TTC549 (cell line): ENCODE data around the gene HLA-DOA.

Experiments
- FAIRE-seq: peaks from 2 replicates; lab custom pipeline; 2012; peaks lifted over from hg19 to GRCh38; lab: Jason Lieb, UNC

Gene HLA-DOA

GRCh38 chr6:33008944-33009861, at the start of gene HLA-DOA:
Gene HLA-DOA (minus strand): TSS chr6:33009591.
- FAIRE-seq: no peak

DNA sequence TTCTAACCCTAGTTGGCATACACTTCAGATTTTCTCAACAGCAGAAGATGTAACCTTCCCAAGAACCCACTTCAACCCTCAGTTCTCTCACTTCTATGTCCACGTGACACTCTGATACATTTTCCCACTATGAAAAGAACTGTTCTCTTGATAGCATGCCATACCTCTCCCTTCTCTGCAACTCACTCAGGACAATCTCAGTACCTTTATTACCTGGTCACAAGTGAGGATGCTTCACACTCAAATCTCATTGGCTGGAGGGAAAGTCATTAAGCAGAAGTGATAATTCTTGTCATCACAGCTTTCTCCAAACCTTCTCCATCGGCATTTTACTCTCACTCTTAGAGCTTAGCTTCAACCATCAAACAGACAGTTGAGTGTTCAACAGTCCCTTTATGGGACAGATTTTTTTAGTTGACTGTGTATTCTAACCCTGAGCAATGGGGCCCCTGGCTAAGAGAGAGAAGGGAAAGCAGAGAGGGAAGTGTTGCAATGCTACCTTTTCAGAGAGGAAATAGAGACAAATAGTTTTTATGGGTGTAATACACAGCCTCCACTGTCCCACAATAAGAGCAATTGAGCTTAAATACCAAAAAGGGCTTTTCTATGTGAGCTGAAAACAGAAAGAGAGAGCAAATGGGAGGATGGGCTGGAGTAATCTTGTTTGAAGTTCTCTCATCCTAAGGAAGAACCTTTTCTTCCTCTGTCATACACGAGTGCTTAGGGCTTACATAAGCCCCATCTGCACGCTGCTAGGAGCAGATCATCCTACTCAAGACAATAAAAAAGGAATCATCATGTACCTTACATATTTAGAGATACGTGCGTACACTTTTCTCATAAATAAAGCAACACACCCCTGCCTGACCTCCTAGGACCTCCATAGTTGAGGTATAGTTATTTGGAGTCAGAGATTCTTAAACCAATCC, 48.1 kb upstream of the HLA-DOA start:
- FAIRE-seq: no peak

DNA sequence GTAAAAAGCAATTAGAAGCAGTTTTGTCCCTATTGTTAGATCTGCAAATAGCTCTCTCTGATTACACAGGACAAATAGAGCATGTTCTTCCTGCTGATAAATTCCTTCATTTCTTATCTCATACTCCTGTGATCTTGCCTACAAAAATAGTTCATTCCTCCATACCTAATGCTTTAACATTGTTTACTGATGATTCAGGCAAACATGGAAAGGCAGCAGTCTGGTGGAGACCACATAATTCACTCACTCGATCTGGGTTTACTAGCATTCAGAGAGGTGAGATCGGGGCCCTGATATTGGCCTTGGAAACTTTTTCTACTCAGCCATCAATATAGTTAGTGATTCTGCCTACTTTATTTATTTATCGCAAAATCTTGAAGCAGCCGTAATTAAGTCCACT, 43.8 kb upstream of the HLA-DOA start:
- no peak for FAIRE-seq

DNA sequence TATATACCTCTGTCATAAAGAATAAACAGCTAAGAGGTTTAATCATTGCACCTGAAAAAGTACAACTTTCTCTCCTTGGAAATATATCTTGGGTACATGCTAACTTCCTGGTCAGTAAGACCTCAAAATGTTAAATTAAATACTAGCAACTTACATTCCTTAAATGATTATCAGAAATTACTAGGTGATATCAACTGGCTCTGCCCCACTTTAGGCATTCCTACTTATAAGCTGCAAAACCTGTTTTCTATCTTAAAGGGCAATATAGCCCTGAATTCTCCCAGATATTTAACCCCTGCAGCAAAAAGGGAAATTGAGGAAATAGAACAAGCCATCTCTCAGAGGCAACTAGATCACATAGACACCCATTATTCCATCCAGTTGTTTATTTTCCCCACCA, 43.2 kb upstream of the HLA-DOA start:
- FAIRE-seq: no peak

- FAIRE-seq: no peak
These were observed 40.8 kb upstream of the HLA-DOA start for GRCh38 chr6:33050014-33050810.

DNA sequence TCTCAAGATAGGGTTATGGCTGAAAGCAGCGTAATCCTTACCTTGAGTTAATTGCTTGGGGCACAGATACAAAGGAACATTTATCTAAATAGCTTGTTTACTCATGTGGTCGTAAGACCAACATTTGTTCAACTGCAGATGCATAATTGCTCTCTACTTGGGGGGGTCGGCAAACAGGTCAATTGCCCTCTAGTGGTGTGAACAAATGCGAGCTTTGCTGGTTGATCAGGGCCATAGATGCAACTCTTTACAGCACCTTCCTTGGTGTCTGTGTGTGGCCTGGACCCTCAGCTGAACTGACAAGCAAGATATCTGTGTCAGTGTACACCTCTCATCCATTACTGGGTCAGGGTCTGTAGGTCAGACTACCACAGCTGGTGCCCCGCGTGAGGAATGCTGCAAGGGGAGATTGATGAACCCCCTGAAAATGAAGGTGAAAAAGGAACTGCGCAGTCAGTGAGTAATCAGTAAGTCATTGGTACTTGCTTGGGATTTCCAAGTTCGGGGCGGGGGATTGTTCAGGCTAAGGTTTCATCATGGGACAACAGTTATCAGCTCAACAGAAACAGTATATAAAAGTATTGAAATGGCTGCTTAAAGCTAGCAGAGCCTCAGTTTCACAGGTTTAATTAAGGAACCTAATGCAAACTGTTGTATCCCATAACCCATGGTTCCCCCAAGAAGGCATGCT, 40.1 kb upstream of the HLA-DOA start:
- no peak for FAIRE-seq

- no peak for FAIRE-seq
These were observed 30.8 kb upstream of the HLA-DOA start for GRCh38 chr6:33040157-33040556.

DNA sequence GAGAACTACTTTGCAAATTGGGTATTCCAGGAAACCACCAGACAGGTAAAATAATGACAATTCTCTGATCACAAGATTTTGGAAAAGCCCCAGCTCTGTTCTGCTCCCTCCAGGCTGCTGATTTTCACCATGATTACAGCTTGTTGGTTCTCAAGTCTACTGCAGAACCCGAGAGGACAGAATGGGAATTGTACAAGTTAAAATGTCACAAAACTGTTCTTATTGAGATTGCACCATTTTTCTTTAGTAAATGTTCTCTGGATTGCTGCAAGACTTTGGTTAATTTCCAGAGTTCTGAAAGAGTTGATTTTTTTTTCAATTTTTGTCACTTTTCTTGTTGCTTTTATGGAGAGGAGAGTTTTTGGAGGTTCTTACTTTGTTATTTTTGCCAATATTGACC, 27.1 kb upstream of the HLA-DOA start:
- no peak for FAIRE-seq

DNA sequence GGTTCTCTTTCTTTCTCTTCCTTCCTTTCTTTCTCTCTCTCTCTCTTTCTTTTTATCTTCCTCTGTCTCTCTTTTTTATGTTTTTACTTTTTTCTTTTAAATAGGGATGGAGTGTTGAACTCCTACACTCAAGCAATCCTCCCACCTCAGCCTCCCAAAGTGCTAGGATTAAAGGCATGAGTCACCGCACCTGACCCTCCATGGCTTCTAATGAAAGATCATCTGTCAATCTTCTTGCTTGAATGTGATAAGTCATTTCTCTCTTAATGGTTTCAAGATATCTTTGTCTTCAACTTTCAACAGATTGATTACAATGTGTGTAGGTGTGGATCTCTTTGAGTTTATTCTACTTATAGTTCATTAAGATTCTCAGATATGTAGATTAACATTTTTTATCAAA, 25.2 kb upstream of the HLA-DOA start:
- no peak for FAIRE-seq

- FAIRE-seq: no peak
These were observed 20.9 kb upstream of the HLA-DOA start for GRCh38 chr6:33030245-33030644.

DNA sequence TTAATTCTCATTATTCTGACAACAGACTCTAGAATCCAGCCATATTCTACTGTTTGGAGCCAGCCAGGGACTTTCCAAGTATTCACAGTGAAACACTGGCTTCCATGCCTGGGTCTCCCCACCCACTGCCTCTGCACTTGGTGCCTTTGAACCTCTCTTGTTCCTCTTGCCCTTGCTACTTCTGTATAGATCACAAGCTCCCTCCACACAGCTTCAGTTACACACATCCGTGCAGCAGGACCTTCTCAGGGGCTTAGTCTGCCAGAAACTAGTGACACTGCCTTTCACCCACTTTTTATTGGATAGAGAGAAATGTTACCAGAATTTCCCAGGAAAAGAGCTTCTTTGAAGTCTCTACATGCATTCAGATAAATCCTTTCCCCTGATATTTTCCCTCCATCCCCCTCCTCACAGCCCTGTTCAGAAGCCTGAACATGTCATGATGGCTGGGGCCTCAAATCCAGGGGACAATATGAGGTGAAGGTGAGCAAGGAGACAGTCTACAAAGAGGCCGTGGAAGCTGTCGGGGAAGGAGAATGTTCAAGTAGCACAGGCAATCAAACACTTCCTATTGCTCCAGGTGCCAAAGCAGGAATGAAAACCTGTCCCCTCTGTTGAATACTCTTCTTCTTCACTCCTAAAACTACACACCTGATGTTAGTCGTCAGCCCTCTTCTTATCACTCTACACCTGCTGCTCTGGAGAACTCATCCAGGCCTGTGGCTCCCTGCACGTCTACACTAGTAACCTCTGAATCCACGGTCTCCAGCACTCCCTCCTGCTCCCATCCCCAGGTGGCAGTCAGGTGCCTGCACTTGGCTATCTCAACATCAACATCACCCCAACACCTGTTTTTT, 20.2 kb upstream of the HLA-DOA start:
- no peak for FAIRE-seq

DNA sequence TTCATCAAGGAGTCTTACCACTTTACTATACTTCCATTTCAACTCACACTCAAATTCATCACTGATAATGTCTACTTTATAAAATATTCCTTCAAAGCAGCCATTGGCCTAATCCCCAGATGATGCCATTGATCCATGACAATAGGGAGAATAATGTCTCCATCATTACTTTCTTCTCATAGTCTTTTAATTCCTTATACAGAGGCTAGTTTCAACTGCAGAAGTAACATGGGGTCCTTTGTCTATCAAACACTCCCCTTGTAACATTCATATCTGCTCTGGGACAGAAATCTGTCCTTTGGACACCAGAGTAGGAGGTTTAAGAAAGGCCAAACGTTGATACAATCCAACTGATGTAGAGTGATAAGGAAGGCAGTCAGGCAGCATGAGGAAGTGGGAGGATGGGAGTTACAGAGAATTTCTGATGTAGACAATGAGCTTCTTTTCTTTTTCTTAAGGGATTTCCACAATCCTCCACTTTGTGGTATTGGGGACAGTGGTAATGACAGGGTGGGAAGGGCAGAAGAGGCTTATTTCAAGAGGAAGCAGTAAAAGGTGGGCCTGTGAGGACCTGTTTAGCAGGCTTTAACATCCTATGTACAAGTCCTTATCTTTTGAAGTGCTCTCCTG, 18.9 kb upstream of the HLA-DOA start:
- FAIRE-seq: no peak

DNA sequence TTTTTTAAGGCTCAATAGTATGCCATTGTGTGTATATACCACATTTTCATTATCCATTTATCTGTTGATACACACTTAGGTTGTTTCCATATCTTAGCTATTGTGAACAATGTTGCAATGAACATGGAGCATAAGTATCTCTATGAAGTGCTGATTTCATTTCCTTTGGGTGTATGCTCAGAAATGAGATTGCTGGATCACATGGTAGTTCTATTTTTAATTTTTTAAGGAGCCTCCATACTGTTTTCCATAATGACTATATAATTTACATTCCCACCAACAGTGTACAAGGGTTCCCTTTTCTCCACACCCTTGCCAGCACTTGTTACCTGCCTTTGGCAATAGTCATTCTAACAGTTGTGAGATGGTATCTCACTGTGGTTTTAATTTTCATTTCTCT, 15.1 kb upstream of the HLA-DOA start:
- FAIRE-seq: no peak

- no peak for FAIRE-seq
These were observed 14.1 kb upstream of the HLA-DOA start for GRCh38 chr6:33023536-33023935.

GRCh38 chr6:33021917-33022316, 12.5 kb upstream of the HLA-DOA start:
- FAIRE-seq: no peak

DNA sequence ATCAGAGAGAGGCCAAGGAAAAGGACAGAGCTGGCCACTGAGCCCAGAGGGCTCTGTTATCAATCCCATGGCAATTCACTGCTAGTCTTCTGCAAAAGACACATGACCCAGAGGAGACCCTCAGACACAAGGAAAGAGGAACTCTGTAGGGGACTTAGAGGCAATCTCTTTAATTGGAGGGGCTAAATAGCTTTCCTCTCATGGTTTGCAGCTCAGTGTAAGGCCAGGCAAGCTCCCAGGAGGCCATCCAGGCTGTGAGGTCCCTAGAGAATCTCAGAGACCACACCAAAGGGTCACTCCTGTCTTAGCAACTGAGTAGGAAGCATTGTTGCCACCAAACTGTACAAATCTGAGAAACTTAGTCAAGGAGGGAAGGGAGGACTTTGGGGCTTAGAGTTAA, 10.0 kb upstream of the HLA-DOA start:
- no peak for FAIRE-seq

DNA sequence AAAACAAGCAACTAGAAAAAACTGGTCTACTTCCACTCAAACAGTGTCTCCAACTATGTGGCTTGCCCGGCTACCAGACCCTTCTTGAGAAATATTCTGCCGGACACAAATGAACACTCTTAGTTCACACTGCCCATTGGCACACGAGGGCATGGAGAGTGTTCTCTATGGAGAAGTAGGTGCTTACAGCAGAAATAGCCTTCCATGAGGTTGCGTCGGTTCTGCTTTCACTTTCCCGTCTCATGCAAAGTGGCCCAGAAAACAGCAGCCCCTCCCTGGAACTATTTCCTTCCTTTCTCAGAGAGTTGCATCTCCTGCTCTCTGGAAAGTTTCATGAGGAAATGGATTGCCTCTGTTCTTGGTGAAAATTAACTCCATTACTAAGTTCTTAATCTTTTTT, 9.5 kb upstream of the HLA-DOA start:
- no peak for FAIRE-seq

DNA sequence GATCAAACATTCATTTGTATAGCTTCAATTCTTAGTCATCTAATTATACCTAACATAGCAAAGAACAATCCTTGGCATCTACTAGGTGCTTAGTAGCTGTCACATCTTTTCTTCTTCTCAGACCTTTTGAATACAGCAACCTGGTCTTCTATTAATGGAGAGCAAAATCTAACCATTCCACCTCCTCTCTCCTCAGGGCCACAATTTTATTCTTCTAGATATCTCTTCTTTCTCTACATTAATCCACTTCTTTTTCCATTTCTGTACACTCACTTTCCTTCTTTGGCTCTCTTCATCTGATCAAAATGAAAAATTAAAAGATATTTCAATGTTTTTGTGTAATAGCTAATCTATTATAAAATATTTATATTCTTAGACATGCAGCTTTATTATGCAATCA, 9.0 kb upstream of the HLA-DOA start:
- no peak for FAIRE-seq

DNA sequence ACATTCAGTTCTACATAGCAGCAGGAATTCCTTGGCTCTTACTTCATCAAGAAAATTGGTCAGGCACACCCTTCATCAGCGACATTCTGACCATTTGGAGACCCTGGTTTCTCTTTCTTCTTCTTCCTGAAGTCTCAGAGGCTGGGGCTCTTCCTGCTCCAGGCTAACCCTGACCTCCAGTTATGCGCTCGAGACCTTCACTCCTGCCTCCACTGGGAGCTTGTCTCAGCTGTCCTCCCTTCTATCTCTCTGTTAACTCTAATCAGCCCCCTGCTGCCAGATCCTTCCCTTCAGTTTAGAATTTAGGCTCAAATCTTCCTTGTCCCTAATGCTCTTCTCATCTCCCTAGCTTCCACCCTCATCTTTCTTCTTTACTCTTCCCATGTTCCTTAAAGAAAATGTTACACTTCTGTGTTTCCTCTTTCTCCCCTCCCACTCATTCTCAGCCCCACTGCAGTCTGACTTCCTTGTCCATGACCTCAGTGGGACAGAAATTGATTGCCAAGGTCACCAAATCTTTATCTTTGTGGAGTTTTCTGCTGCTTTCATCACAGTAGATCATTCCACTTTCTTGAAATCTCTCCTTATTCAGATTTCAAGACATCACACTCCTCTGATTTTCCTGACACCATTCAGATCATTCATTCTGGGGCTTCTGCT, 8.4 kb upstream of the HLA-DOA start:
- no peak for FAIRE-seq

GRCh38 chr6:33017018-33017417, 7.6 kb upstream of the HLA-DOA start:
- FAIRE-seq: no peak
